OCI-LY1 (cell line): ENCODE measurements around the gene WDFY2.

Experiments
- CTCF ChIP-seq: fragments of 200-600 bp; sonication (generic), shearing (Covaris generic); IDR thresholded peaks from 2 replicates; pipeline ENCODE4 v1.5.1; 2017; ENCODE audit warnings: mild to moderate bottlenecking, antibody characterized with exemption, low read length, moderate library complexity, mixed read lengths
- EZH2 ChIP-seq: fragments of 200-600 bp; sonication (generic), shearing (Covaris generic); IDR thresholded peaks from 2 replicates; pipeline ENCODE4 v1.8.0; 2017; ENCODE audit warnings: borderline replicate concordance, mixed run types, mild to moderate bottlenecking, antibody characterized with exemption, low read length, moderate library complexity, mixed read lengths

DNA sequence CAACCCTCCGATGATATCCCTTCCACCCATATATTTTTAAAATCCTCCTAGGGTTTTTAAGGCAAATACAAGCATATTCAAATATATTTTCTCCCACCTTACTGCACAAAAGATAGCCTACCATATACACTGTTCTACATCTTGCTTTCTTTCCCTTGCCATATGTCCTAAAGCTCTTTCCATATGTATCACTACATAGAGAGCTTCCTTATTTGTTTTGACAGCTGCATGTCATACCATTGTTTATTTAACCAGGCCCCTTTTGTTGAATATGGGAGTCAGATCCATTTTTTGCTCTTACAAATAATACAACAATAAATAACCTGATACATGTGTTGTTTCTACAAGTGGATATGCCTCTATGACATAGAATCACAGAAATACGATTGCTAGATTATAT is 32.8 kb upstream of the WDFY2 start:
- TF ChIP-seq EZH2: no peak
- TF ChIP-seq CTCF: no peak
